ENCODE results near the gene IL22. TPM values are rescaled to one million over a fixed set of nuclear protein-coding genes. Genes with fewer than 3 reads are reported as not detected.

The IL22 gene
- total and polyA plus RNA-seq, 12 donors = not detected

GRCh38 chr12:68198507-68199086 lies 54.8 kb downstream of the IL22 start:
- no peak overlapping the region for H3K27ac ChIP-seq
- no peaks in the 10 kb centered on the region for H3K9me3 ChIP-seq (replicated peaks in 1 of 3)
- TF ChIP-seq POLR2A (IDR thresholded peaks at IDR 0.05) (no peak), CTCF (IDR thresholded peaks at IDR 0.05) (no peak)
- 67 to 74% (median 73%) methylated on average over 12 of the region's 12 CpGs for WGBS, 4 donors
- no peaks in the 10 kb centered on the region for H3K4me1 ChIP-seq (replicated peaks in 1 of 2)
- H3K36me3 ChIP-seq (replicated peaks in 1 of 2) = no peaks in the 10 kb centered on the region
- no peaks in the 10 kb centered on the region for H3K27me3 ChIP-seq
- no peak for DNase-seq
- intact Hi-C loops (cut with DNase I) = no loop called here
- H3K4me3 ChIP-seq = no peak overlapping the region

Other genes starting within 250 kb of the IL22 start
- gene IFNG, start 93.9 kb downstream of the IL22 start, total RNA-seq = under 1 TPM in 2 of 9 donors, not detected in 7; 0.46 to 0.47 TPM
- under 1 TPM in 1 of 3 donors, not detected in 2; 0.29 TPM for gene IFNG, start 93.9 kb downstream of the IL22 start, polyA plus RNA-seq
- gene IL26, start 27.8 kb downstream of the IL22 start, total RNA-seq = not detected
- not detected for gene IL26, start 27.8 kb downstream of the IL22 start, polyA plus RNA-seq
- gene MDM1, start 78.8 kb upstream of the IL22 start, total RNA-seq = 10 to 100 TPM in 5 of 9 donors, 1 to 10 TPM in 4; 6.5 to 19.4 (median 10.5) TPM
- gene MDM1, start 78.8 kb upstream of the IL22 start, polyA plus RNA-seq = 10 to 100 TPM in 2 of 3 donors, 1 to 10 TPM in 1; 8.0 to 12.3 (median 10.4) TPM